Measurements from ENCODE around the gene CORIN.

CORIN gene, protein sequence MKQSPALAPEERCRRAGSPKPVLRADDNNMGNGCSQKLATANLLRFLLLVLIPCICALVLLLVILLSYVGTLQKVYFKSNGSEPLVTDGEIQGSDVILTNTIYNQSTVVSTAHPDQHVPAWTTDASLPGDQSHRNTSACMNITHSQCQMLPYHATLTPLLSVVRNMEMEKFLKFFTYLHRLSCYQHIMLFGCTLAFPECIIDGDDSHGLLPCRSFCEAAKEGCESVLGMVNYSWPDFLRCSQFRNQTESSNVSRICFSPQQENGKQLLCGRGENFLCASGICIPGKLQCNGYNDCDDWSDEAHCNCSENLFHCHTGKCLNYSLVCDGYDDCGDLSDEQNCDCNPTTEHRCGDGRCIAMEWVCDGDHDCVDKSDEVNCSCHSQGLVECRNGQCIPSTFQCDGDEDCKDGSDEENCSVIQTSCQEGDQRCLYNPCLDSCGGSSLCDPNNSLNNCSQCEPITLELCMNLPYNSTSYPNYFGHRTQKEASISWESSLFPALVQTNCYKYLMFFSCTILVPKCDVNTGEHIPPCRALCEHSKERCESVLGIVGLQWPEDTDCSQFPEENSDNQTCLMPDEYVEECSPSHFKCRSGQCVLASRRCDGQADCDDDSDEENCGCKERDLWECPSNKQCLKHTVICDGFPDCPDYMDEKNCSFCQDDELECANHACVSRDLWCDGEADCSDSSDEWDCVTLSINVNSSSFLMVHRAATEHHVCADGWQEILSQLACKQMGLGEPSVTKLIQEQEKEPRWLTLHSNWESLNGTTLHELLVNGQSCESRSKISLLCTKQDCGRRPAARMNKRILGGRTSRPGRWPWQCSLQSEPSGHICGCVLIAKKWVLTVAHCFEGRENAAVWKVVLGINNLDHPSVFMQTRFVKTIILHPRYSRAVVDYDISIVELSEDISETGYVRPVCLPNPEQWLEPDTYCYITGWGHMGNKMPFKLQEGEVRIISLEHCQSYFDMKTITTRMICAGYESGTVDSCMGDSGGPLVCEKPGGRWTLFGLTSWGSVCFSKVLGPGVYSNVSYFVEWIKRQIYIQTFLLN

GRCh38 chr4:47837908-47838294, at the start of gene CORIN:
Gene CORIN (minus strand): TSS chr4:47838067. CDS start chr4:47837949, 118 bp downstream.
- DNase-seq (ENCODE audit: low spot score) = no peak

- DNase-seq (ENCODE audit: low spot score) = no peak
Measured at GRCh38 chr4:47882228-47882627, 44.4 kb upstream of the CORIN start.

- no peak for DNase-seq (ENCODE audit: low spot score)
Measured at GRCh38 chr4:47879458-47879857, 41.6 kb upstream of the CORIN start.

- no peak for DNase-seq (ENCODE audit: low spot score)
Measured at GRCh38 chr4:47876784-47877546, 39.1 kb upstream of the CORIN start.

GRCh38 chr4:47876310-47876709, 38.4 kb upstream of the CORIN start:
- no peak for DNase-seq (ENCODE audit: low spot score)

- DNase-seq (ENCODE audit: low spot score) = no peak
Measured at GRCh38 chr4:47873877-47874541, 36.1 kb upstream of the CORIN start.

DNA sequence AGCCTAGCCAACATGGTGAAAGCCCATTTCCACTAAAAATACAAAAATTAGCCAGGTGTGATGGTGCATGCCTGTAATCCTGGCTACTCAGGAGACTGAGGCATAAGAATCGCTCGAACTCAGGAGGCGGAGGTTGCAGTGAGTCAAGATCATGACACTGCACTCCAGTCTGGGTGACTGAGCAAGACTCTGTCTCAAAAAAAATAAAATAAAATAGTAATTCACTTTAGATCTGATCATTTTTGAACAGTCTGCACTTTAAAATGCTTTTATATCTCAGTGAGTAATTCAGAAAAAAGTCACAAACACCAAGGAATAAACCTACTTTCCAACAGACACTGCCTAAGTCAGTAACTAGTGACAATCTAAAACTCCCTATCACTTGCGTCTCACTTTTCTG, 25.6 kb upstream of the CORIN start:
- no peak for DNase-seq (ENCODE audit: low spot score)

GRCh38 chr4:47862297-47862696, 24.4 kb upstream of the CORIN start:
- DNase-seq (ENCODE audit: low spot score) = no peak

DNA sequence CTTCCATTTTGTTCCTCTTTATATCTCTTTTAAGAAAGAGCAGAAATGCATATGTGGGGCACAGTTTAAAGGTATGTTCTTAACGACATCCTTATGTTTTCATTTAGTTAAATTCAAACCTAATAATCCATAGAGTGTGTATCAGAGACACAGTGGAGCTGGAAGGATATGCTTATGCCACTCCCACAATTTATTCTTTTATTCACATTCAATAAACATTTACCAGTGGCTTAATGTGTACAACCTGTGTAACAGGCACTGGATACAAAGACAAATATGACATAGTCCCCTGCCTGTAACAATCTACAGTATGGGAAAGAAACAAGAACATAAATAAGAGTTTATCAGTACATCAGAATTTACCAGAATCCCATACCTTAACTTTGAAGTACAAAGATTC, 22.4 kb upstream of the CORIN start:
- no peak for DNase-seq (ENCODE audit: low spot score)

DNA sequence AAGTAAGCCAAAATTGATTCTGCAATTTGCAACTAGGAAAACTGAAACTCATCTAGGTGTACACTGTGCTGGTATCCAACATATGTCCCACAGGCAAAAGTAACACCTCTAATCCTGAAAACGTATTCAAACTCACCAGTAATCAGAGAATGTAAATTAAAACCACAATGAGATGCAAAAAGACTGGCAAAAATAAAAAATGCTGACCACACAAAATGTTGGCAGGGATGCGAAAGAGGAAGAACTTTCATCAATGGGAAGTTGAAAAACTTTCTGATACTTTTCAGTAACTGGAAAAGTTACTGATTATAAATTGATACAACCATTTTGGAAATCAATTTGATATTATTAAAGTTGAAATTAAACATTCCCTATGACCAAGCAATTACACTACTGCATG, 20.1 kb upstream of the CORIN start:
- DNase-seq (ENCODE audit: low spot score) = no peak

- no peak for DNase-seq (ENCODE audit: low spot score)
Measured at GRCh38 chr4:47856713-47857112, 18.8 kb upstream of the CORIN start.

GRCh38 chr4:47855350-47855749, 17.5 kb upstream of the CORIN start:
- DNase-seq (ENCODE audit: low spot score) = no peak

GRCh38 chr4:47852136-47852535, 14.3 kb upstream of the CORIN start:
- DNase-seq (ENCODE audit: low spot score) = no peak

GRCh38 chr4:47849466-47849865, 11.6 kb upstream of the CORIN start:
- no peak for DNase-seq (ENCODE audit: low spot score)

DNA sequence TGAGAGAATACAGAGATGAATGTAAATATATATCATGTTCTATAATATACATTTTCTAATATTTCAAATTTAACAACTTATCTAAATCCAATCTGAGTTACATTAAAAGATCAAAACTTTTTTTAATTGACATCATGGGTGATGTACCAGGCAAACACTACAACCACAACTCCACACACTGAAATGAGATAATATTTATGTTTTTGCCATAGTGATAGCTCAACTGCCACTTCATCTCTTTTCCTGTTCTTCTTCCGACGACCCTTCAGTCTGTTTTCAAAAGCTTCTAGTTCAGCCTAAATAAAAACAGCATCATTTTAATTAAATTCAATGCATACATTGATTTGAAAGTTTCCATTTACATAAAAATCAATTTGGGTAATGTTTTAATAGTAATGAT, 10.2 kb upstream of the CORIN start:
- no peak for DNase-seq (ENCODE audit: low spot score)

GRCh38 chr4:47842985-47843384, 5.1 kb upstream of the CORIN start:
- no peak for DNase-seq (ENCODE audit: low spot score)

- no peak for DNase-seq (ENCODE audit: low spot score)
Measured at GRCh38 chr4:47840291-47840690, 2.4 kb upstream of the CORIN start.

GRCh38 chr4:47839259-47839658, 1.4 kb upstream of the CORIN start:
- DNase-seq (ENCODE audit: low spot score) = no peak

GRCh38 chr4:47838445-47838844, 578 bp upstream of the CORIN start:
- DNase-seq (ENCODE audit: low spot score) = no peak

GRCh38 chr4:47837094-47837907, 566 bp downstream of the CORIN start:
- no peak for DNase-seq (ENCODE audit: low spot score)

DNA sequence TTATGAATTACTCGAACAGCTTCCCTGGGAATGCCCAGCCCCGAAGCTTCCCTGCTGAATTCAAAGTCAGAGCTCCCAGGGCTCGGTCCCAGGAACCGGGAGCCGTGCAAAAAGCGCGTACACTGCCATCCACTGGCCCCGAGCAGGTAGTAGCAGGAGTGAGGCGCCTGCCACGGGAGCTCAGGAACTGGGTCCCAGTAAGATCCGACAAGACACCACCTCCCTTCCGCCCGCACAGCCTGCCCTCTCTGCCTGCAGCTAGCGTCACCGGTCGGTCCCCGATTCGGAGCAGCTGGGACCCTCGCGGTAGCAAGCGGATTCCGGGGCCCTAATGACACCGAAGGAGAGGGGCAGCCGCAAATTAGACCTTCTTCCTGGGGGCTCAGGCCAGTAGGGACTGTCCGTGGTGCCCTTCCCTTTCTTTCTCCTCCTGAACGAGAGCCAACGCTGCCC, 1.2 kb downstream of the CORIN start:
- peak; percentile 70 for DNase-seq (ENCODE audit: low spot score)
